ENCODE measurements around the gene CD36.

- no peak for TF ChIP-seq ZNF274 (IDR thresholded peaks at IDR 0.05; ENCODE audit: low read depth, low read length)
- TF ChIP-seq YY1 (IDR thresholded peaks at IDR 0.05; ENCODE audit: insufficient read depth, insufficient read length): no peak
- TF ChIP-seq SUZ12 (IDR thresholded peaks at IDR 0.05; ENCODE audit: extremely low read depth, insufficient read depth, insufficient read length): no peak
These were observed 6.3 kb upstream of the CD36 start for GRCh38 chr7:80632139-80632538.

Data from NT2/D1 (cell line).